Dendritic cell treated with granulocyte-macrophage colony-stimulating factor and Interleukin-4, amounts not matched to agents 40 ng/mL and 50 ng/mL, for 4 days (primary cell): ENCODE measurements around the gene VAX1.
"Not testable (repeated sequence)": the region's sequence is repeated elsewhere in the genome, so short reads cannot be mapped to it uniquely, and the experiment has no call there.

Source experiments
- H3K27ac Mint-ChIP-seq: one replicate; pipeline ENCODE4 v1.8.0; 2022; ENCODE audit warnings: mild to moderate bottlenecking, mixed read lengths
- H3K27me3 Mint-ChIP-seq: one replicate; pipeline ENCODE4 v1.8.0; 2022; ENCODE audit warnings: mild to moderate bottlenecking, mixed read lengths
- H3K36me3 Mint-ChIP-seq: one replicate; pipeline ENCODE4 v1.8.0; 2022; ENCODE audit warnings: low read depth, mixed read lengths
- H3K4me1 Mint-ChIP-seq: one replicate; pipeline ENCODE4 v1.8.0; 2022; ENCODE audit warnings: low read depth, mixed read lengths
- H3K4me3 Mint-ChIP-seq: one replicate; pipeline ENCODE4 v1.8.0; 2022; ENCODE audit warnings: mild to moderate bottlenecking, moderate library complexity, mixed read lengths
- H3K9me3 Mint-ChIP-seq: one replicate; pipeline ENCODE4 v1.8.0; 2022; ENCODE audit warnings: mixed read lengths
- intact Hi-C: fragments of 100-400 bp; cut with micrococcal nuclease; formaldehyde crosslinking; loops from one replicate; pipeline ENCODE4 v1.15.0; 2022

The VAX1 gene

DNA sequence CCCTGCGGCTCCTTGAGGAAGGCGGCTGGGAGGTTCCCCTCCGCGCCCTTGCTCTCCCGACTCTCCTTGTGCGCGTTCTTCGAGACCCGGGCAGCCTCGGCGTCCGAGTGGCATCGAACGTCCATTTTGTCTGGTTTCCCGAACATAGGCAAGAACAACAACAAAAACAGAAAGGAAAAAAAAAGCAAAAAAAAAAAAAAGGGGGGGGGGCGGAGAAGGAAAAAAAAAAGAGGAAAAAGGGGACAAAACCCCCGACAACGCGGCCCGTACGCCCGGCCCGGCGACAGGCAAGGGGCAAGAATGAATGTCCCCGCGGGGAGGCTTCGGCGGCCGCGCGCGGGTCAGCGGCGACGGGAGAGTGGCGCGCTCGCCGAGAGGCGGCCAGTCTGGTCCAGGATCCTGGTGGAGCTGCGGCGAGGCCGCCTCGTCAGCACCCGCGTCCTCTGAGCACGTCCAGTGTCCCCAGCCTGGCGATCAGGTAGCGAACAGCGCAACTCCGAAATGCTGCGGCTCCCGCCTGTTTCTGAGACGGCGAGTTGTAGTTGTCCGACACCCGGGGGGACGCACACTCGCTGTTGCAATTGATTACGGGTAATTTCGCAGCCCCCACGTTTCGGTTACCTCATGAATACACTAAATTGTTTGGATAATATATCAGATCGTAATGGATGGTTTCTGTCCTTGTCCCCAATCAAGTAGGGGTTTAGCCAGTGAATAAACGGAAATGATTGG is at the start of gene VAX1:
TSS of gene VAX1 (minus strand) at position 360 of the 732 bp plus-strand sequence. CDS start at position 146, 214 bp downstream.
- Mint-ChIP-seq H3K4me1 (peaks cover 51% of the 10 kb centered on the region), H3K27me3 (peaks cover 91% of the 10 kb centered on the region), H3K9me3 (no peaks in the 10 kb centered on the region), H3K4me3 (peak within 1 kb of the TSS; percentile 72), H3K27ac (no peak within 1 kb of the TSS), H3K36me3 (no peaks in the 10 kb centered on the region)
- intact Hi-C loops: no loop called here

DNA sequence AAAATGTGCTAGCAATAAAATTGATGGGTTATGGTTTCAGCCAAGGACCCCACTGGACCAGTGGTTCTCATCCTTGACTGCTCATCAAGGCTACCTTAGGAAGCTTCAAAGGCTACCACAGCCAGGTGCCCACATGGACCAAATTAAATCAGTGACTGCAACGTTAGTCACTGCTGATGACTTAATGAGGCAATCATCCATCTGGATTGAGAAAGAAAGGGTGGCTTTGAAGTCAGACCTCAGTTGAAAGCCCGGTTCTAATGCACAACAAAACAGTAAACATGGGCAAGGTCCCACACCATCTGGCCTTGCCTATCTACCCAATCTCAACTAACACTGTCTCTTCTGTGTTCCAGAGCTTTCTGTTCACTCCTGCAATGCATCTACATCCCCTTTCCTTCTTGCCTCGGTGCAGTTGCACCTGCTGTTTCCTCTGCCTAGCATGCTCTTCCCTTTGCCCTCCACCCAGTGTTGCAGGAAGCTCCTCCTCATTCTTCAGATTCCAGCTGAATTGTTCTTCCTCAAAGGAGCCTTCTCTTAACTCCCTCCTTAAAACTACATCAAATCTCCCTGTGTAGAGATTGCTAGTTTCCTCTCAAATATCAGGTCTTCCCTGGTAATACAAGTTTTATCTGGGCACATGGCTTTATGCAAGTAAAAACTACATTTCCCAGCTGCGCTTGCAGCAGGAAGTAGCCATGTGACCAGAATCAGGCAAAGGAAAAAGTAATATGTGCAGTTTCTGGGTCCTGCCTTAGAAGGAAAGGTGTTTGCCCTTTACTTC is 49.0 kb upstream of the VAX1 start:
- H3K9me3 Mint-ChIP-seq: no peaks in the 10 kb centered on the region
- H3K4me1 Mint-ChIP-seq: peaks cover 5% of the 10 kb centered on the region
- H3K27ac Mint-ChIP-seq: no peak overlapping the region
- H3K36me3 Mint-ChIP-seq: no peaks in the 10 kb centered on the region
- peaks cover 13% of the 10 kb centered on the region for H3K27me3 Mint-ChIP-seq
- no peak overlapping the region for H3K4me3 Mint-ChIP-seq
- intact Hi-C loops: no loop called here

- peaks cover 16% of the 10 kb centered on the region for H3K27me3 Mint-ChIP-seq
- H3K36me3 Mint-ChIP-seq, intact Hi-C loops, H3K9me3 Mint-ChIP-seq, H3K27ac Mint-ChIP-seq, H3K4me3 Mint-ChIP-seq, H3K4me1 Mint-ChIP-seq: not testable (repeated sequence)
Observed at GRCh38 chr10:117185817-117186216, 47.7 kb upstream of the VAX1 start.

DNA sequence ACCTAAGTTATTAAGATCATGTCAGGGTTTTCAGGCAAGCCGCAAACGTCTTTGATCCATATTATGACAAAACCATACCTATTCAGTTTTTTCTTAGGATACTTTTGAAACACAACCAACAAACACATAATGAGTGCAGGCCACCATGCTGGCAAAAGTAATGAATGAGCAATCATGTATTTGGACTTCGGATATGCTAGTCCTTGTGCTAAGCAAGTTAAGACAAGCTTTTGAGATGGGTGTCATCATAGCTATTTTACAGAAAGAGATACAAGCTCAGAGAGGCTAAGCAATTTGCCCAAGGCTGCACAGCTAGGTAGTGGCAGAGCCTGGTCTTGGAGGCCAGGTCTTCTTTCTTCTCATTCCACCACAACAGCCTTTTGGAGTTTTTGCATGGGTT is 46.8 kb upstream of the VAX1 start:
- Mint-ChIP-seq H3K9me3 (no peaks in the 10 kb centered on the region), H3K27me3 (peaks cover 26% of the 10 kb centered on the region), H3K36me3 (no peaks in the 10 kb centered on the region), H3K4me1 (peaks cover 5% of the 10 kb centered on the region), H3K27ac (no peak overlapping the region), H3K4me3 (no peak overlapping the region)
- intact Hi-C loops: no loop called here

- H3K4me3 Mint-ChIP-seq: no peak overlapping the region
- no peaks in the 10 kb centered on the region for H3K36me3 Mint-ChIP-seq
- intact Hi-C loops: no loop called here
- no peak overlapping the region for H3K27ac Mint-ChIP-seq
- H3K27me3 Mint-ChIP-seq: peaks cover 27% of the 10 kb centered on the region
- H3K9me3 Mint-ChIP-seq: no peaks in the 10 kb centered on the region
- peaks cover 5% of the 10 kb centered on the region for H3K4me1 Mint-ChIP-seq
Observed at GRCh38 chr10:117184296-117184695, 46.2 kb upstream of the VAX1 start.

GRCh38 chr10:117178190-117178589 is 40.1 kb upstream of the VAX1 start:
- intact Hi-C loops: no loop called here
- H3K4me1 Mint-ChIP-seq: peaks cover 15% of the 10 kb centered on the region
- H3K4me3 Mint-ChIP-seq: no peak overlapping the region

DNA sequence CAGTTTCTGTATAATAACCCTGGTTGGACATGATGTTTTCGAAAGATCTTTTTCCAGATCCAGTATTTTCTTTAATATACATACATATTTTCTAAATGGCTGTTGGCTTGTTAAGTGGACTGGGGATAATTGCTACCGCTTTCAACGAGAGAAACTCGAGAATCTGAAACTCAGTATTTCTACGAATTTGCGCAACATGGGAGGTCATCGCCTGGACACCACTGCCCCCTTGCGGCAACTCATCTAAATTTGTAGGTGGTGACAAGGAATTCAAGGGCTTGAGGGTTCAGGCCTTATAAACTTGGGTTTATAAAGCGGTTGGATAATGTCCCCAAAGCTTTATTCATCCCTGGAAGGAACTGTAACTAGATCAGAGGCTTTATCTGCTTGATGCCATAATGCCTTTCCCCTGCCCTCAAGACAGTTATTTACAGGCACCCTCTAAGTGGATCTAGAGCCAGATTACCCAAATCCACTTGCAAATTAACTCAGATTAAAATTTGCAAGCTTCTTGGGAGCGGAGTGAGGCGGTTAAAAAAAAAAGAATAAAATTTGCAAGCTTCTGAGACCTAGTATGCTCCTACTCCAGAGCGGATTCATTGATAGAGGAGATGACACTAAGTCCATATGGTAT is 37.9 kb upstream of the VAX1 start:
- Mint-ChIP-seq H3K27me3 (peaks cover 72% of the 10 kb centered on the region), H3K36me3 (no peaks in the 10 kb centered on the region), H3K27ac (no peak overlapping the region), H3K9me3 (no peaks in the 10 kb centered on the region), H3K4me3 (peak overlapping the region; percentile 66), H3K4me1 (peaks cover 15% of the 10 kb centered on the region)
- intact Hi-C loops: loop anchor here (1.0 kb wide), 2 partner anchors 379 to 494 kb away; no protein-coding TSS in a partner anchor

More at GRCh38 chr10:117178190-117178589, 40.1 kb upstream of the VAX1 start:
- Mint-ChIP-seq H3K27me3 (peaks cover 55% of the 10 kb centered on the region), H3K9me3 (no peaks in the 10 kb centered on the region), H3K27ac (no peak overlapping the region), H3K36me3 (no peaks in the 10 kb centered on the region)

GRCh38 chr10:117175215-117175900 is 37.3 kb upstream of the VAX1 start:
- H3K4me1 Mint-ChIP-seq: peaks cover 15% of the 10 kb centered on the region
- peak overlapping the region; percentile 66 for H3K4me3 Mint-ChIP-seq
- H3K27me3 Mint-ChIP-seq: peaks cover 70% of the 10 kb centered on the region
- H3K9me3 Mint-ChIP-seq: no peaks in the 10 kb centered on the region
- intact Hi-C loops: no loop called here
- H3K36me3 Mint-ChIP-seq: no peaks in the 10 kb centered on the region
- no peak overlapping the region for H3K27ac Mint-ChIP-seq

DNA sequence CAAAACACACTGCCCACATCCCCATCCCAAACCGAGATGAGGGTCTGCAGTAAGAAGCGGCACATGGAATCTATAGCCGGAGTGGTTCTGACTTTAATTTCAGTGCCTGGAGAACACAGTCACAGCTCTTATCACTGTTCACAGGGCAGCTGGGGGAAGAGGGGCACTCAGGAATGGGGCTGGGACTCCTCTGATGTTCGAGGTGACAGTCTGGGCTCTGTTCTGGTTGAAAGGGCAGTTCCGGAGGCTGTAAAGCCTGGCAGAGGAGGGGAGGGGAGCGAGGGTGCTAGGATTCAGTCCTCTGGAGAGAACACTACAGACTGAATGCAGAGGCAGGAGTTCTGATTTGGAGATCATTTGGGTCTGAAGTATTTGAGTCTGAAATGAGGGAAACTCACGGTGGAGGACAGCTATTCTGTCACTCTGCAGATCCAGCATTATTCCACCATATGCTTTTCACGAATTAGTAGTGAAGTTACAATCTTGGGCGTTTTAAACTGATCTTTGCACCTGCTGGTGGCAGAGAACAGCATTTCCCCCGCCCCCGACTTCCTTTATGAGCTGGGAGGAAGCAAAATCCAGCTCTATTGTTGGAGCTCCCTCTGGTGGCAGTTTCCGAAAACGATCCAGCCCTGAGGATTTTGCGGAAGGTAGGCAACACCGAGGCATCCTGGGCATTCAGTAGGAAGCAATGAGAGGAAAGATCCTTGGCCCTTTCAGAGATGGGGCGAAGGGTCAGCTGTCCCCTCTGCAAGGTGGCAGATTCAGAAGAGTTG is 36.6 kb upstream of the VAX1 start:
- peaks cover 71% of the 10 kb centered on the region for H3K27me3 Mint-ChIP-seq
- intact Hi-C loops: no loop called here

DNA sequence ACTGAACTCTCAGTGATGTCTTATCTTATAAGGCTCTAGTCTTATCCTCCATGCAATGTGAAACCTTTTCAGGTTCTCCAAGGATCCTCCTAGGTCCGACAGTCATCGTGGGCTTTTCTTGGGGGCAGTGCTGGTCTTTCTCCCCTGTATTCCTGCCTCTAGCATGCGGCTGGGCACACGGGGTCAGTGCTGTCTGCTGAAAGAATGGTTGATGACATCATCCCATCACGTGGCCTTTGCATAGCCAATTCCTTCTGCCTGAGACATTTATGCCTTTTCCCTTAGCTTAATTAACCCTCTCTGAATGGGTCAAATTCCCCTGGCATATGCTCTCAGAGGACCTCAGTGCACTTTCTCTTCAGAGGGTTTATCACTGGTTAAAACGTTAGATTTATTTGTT is 32.2 kb upstream of the VAX1 start:
- Mint-ChIP-seq H3K27ac (no peak overlapping the region), H3K4me3 (no peak overlapping the region), H3K4me1 (peaks cover 46% of the 10 kb centered on the region), H3K27me3 (peaks cover 99% of the 10 kb centered on the region), H3K9me3 (no peaks in the 10 kb centered on the region), H3K36me3 (no peaks in the 10 kb centered on the region)
- intact Hi-C loops: no loop called here

More for the DNA sequence above, 36.6 kb upstream of the VAX1 start:
- H3K36me3 Mint-ChIP-seq: no peaks in the 10 kb centered on the region
- peaks cover 16% of the 10 kb centered on the region for H3K4me1 Mint-ChIP-seq
- H3K4me3 Mint-ChIP-seq: peak overlapping the region; percentile 66
- H3K27ac Mint-ChIP-seq: no peak overlapping the region
- no peaks in the 10 kb centered on the region for H3K9me3 Mint-ChIP-seq

DNA sequence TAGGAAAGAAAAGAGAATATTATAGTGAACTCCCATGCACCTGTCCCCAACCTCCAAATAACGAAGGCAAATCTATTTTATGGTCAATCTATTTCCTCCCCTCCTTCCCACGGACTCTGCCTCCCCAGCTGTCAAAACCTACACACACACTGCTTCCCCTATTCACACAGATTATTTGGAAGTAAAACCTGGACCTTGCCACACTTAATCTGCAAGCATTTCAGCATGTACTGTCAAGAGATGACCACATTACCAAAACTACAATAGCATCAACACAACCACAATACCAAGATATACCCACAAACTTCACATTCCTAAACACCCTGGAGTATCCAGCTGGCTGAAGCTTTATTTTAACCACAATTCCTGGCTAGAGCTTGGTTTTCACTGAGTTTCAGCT is 31.4 kb upstream of the VAX1 start:
- Mint-ChIP-seq H3K9me3 (no peaks in the 10 kb centered on the region), H3K4me1 (peaks cover 45% of the 10 kb centered on the region), H3K27me3 (peaks cover 99% of the 10 kb centered on the region), H3K36me3 (no peaks in the 10 kb centered on the region), H3K4me3 (no peak overlapping the region), H3K27ac (no peak overlapping the region)
- intact Hi-C loops: loop anchor here (5.0 kb wide), 1 partner anchor 167 kb away; no protein-coding TSS in a partner anchor

DNA sequence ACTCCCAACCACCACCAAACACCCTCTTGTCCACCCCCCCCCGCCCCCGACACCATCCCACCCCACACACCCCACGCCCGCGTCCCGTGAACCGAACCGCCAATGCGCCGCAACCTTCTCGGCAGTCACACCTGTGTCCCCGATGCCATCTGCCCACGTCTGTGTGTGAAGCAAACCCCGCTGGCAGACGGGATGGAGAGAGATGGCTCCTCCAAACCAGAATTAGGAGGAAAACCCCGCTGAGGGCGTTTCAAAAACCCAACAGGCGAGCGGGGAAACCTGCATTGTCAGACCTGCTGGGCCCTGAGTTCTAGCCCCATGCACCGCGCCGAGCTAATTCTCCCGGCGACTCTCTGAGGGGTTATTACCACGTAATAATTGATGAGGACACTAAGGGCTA is 30.7 kb upstream of the VAX1 start:
- Mint-ChIP-seq H3K9me3 (no peaks in the 10 kb centered on the region), H3K27ac (no peak overlapping the region), H3K36me3 (no peaks in the 10 kb centered on the region), H3K27me3 (peaks cover 99% of the 10 kb centered on the region), H3K4me3 (peak overlapping the region; percentile 67), H3K4me1 (peaks cover 44% of the 10 kb centered on the region)
- intact Hi-C loops: loop anchor here (5.0 kb wide), 1 partner anchor 166 kb away; no protein-coding TSS in a partner anchor
